MCF 10A (cell line): ENCODE measurements around the gene KCNMB1. TPM values are rescaled to one million over a fixed set of nuclear protein-coding genes. Genes with fewer than 3 reads are reported as not detected.

Experiments used
- BruUV-seq: library from RNA; stranded (reverse); fragments of 400-500 nt; replicated peaks from 2 replicates; lab custom pipeline; 2021; lab: Mats Ljungman, UMichigan
- CTCF ChIA-PET: fragments of 300-600 bp; sonication (Branson Sonifier 250); formaldehyde crosslinking; extraction: SDS; loops from one replicate; lab custom pipeline; 2021; ENCODE audit warnings: antibody characterized with exemption, inconsistent platforms; lab: Yijun Ruan, JAX
- POLR2A ChIA-PET: fragments of 300-600, 350-650 bp; sonication (Branson Sonifier 250); formaldehyde crosslinking; extraction: SDS; loops from one replicate; lab custom pipeline; 2020; ENCODE audit warnings: antibody characterized with exemption, inconsistent platforms; lab: Yijun Ruan, JAX
- DNase-seq: peaks from one replicate; pipeline ENCODE4 v3.0.0-alpha.2; 2018; ENCODE audit not compliant: unreplicated experiment
- H3K27ac Mint-ChIP-seq: one replicate; pipeline ENCODE4 v1.8.0; 2022; ENCODE audit warnings: mild to moderate bottlenecking, low read depth, mixed read lengths; ENCODE audit not compliant: unreplicated experiment
- H3K27me3 Mint-ChIP-seq: one replicate; pipeline ENCODE4 v1.8.0; 2022; ENCODE audit warnings: mixed read lengths; ENCODE audit not compliant: insufficient read depth, unreplicated experiment
- H3K36me3 Mint-ChIP-seq: one replicate; pipeline ENCODE4 v1.8.0; 2022; ENCODE audit warnings: mild to moderate bottlenecking, moderate library complexity, mixed read lengths; ENCODE audit not compliant: insufficient read depth, unreplicated experiment
- H3K4me1 Mint-ChIP-seq: one replicate; pipeline ENCODE4 v1.8.0; 2022; ENCODE audit warnings: mixed read lengths; ENCODE audit not compliant: insufficient read depth, unreplicated experiment
- H3K4me3 Mint-ChIP-seq: one replicate; pipeline ENCODE4 v1.8.0; 2022; ENCODE audit warnings: mild to moderate bottlenecking, moderate library complexity, mixed read lengths; ENCODE audit not compliant: unreplicated experiment
- H3K9me3 Mint-ChIP-seq: one replicate; pipeline ENCODE4 v1.8.0; 2022; ENCODE audit warnings: mixed read lengths; ENCODE audit not compliant: unreplicated experiment
- CTCF ChIP-seq: fragments of 200-600 bp; IDR thresholded peaks from one replicate; pipeline ENCODE4 v1.8.0; 2022; ENCODE audit warnings: antibody characterized with exemption, mild to moderate bottlenecking; ENCODE audit not compliant: unreplicated experiment
- intact Hi-C: fragments of 100-400 bp; cut with micrococcal nuclease; formaldehyde crosslinking; loops from 2 replicates; pipeline ENCODE4 v1.14.1; 2022
- total RNA-seq: library from RNA; stranded (reverse); gene quantifications from 2 replicates; pipeline ENCODE4 v1.2.3, GENCODE V29; 2022

Gene KCNMB1
- total RNA-seq, 1 experiment from 2014 or later: not detected

GRCh38 chr5:170390472-170390871, 1.3 kb upstream of the KCNMB1 start:
- BruUV-seq: no TSS peak
- Mint-ChIP-seq H3K4me1 (no peaks in the 10 kb centered on the region), H3K27ac (no peak overlapping the region), H3K4me3 (no peak overlapping the region), H3K27me3 (peaks cover 34% of the 10 kb centered on the region), H3K9me3 (no peaks in the 10 kb centered on the region), H3K36me3 (no peaks in the 10 kb centered on the region)
- CTCF ChIA-PET: interaction anchor here (0.7 to 1.9 kb wide), 3 partner anchors 13 to 123 kb away, joined by 3 to 5 read pairs (median 5); no protein-coding TSS in a partner anchor
- intact Hi-C loops: no loop called here
- TF ChIP-seq CTCF: no peak
- no peak for DNase-seq
- POLR2A ChIA-PET: no interaction called here

- no peak overlapping the region for H3K27ac Mint-ChIP-seq
- no peaks in the 10 kb centered on the region for H3K36me3 Mint-ChIP-seq
- intact Hi-C loops: no loop called here
- ChIA-PET POLR2A (interaction anchor here (0.6 kb wide), 1 partner anchor 116 kb away, joined by 4 read pairs; no protein-coding TSS in a partner anchor), CTCF (interaction anchor here (0.7 to 1.2 kb wide), 3 partner anchors 10 to 243 kb away, joined by 3 read pairs; no protein-coding TSS in a partner anchor)
- BruUV-seq: no TSS peak
- no peaks in the 10 kb centered on the region for H3K4me1 Mint-ChIP-seq
- H3K9me3 Mint-ChIP-seq: no peaks in the 10 kb centered on the region
- H3K27me3 Mint-ChIP-seq: peaks cover 34% of the 10 kb centered on the region
- TF ChIP-seq CTCF: no peak
- H3K4me3 Mint-ChIP-seq: no peak overlapping the region
- DNase-seq: no peak
Measured at GRCh38 chr5:170389550-170389892, 354 bp upstream of the KCNMB1 start.

GRCh38 chr5:170387775-170388639, 1.2 kb downstream of the KCNMB1 start:
- H3K36me3 Mint-ChIP-seq: no peaks in the 10 kb centered on the region
- no peak for TF ChIP-seq CTCF
- ChIA-PET POLR2A (no interaction called here), CTCF (interaction anchor here (0.9 to 1.7 kb wide), 2 partner anchors 13 to 33 kb away, joined by 3 to 8 read pairs; no protein-coding TSS in a partner anchor)
- no peak overlapping the region for H3K27ac Mint-ChIP-seq
- no peaks in the 10 kb centered on the region for H3K9me3 Mint-ChIP-seq
- DNase-seq: no peak
- H3K27me3 Mint-ChIP-seq: peaks cover 34% of the 10 kb centered on the region
- H3K4me1 Mint-ChIP-seq: no peaks in the 10 kb centered on the region
- intact Hi-C loops: no loop called here
- H3K4me3 Mint-ChIP-seq: no peak overlapping the region
- BruUV-seq: no TSS peak

GRCh38 chr5:170386743-170387395, 2.3 kb downstream of the KCNMB1 start:
- intact Hi-C loops: no loop called here
- POLR2A ChIA-PET: no interaction called here

More at GRCh38 chr5:170386743-170387395, 2.3 kb downstream of the KCNMB1 start:
- no peaks in the 10 kb centered on the region for H3K4me1 Mint-ChIP-seq
- TF ChIP-seq CTCF: no peak
- DNase-seq: no peak
- no peak overlapping the region for H3K27ac Mint-ChIP-seq
- H3K9me3 Mint-ChIP-seq: no peaks in the 10 kb centered on the region
- H3K4me3 Mint-ChIP-seq: no peak overlapping the region
- CTCF ChIA-PET: interaction anchor here (0.5 to 0.9 kb wide), 3 partner anchors 12 to 246 kb away, joined by 3 to 4 read pairs (median 3); no protein-coding TSS in a partner anchor
- no TSS peak for BruUV-seq
- H3K27me3 Mint-ChIP-seq: peaks cover 34% of the 10 kb centered on the region
- H3K36me3 Mint-ChIP-seq: no peaks in the 10 kb centered on the region
